Activated CD4-positive, alpha-beta T cell treated with anti-CD3 and anti-CD28 coated beads, Interleukin-2, amount 50 U/mL, for 1 hour (primary cell): ENCODE results near the gene MYO9B.
"Not testable (repeated sequence)": the region's sequence is repeated elsewhere in the genome, so short reads cannot be mapped to it uniquely, and the experiment has no call there.

Source experiments
- DNase-seq: peaks from one replicate; pipeline ENCODE4 v3.0.0-alpha.2; 2020

The MYO9B gene

GRCh38 chr19:17094694-17095093 lies 19.1 kb downstream of the MYO9B start:
- DNase-seq = not testable (repeated sequence)

- DNase-seq = no peak
Observed at GRCh38 chr19:17095141-17095919, 19.8 kb downstream of the MYO9B start.

- no peak for DNase-seq
Observed at GRCh38 chr19:17097593-17098126, 22.1 kb downstream of the MYO9B start.

- no peak for DNase-seq
Observed at GRCh38 chr19:17098326-17098725, 22.7 kb downstream of the MYO9B start.

- DNase-seq = no peak
Observed at GRCh38 chr19:17101686-17102628, 26.4 kb downstream of the MYO9B start.

GRCh38 chr19:17103177-17103576 lies 27.6 kb downstream of the MYO9B start:
- no peak for DNase-seq

GRCh38 chr19:17104679-17105078 lies 29.1 kb downstream of the MYO9B start:
- no peak for DNase-seq

GRCh38 chr19:17105556-17105955 lies 30.0 kb downstream of the MYO9B start:
- DNase-seq = no peak

GRCh38 chr19:17106964-17107363 lies 31.4 kb downstream of the MYO9B start:
- not testable (repeated sequence) for DNase-seq

- no peak for DNase-seq
Observed at GRCh38 chr19:17107546-17108452, 32.2 kb downstream of the MYO9B start.

- DNase-seq = no peak
Observed at GRCh38 chr19:17108453-17108784, 32.8 kb downstream of the MYO9B start.

- DNase-seq = no peak
Observed at GRCh38 chr19:17109300-17109699, 33.7 kb downstream of the MYO9B start.

- DNase-seq = no peak
Observed at GRCh38 chr19:17109962-17110598, 34.5 kb downstream of the MYO9B start.

GRCh38 chr19:17110599-17110966 lies 35.0 kb downstream of the MYO9B start:
- no peak for DNase-seq

GRCh38 chr19:17111766-17112165 lies 36.2 kb downstream of the MYO9B start:
- DNase-seq = no peak

GRCh38 chr19:17112271-17112670 lies 36.7 kb downstream of the MYO9B start:
- DNase-seq = no peak

GRCh38 chr19:17112700-17113099 lies 37.1 kb downstream of the MYO9B start:
- DNase-seq = no peak

- DNase-seq = no peak
Observed at GRCh38 chr19:17113127-17113785, 37.7 kb downstream of the MYO9B start.

GRCh38 chr19:17114414-17114831 lies 38.8 kb downstream of the MYO9B start:
- DNase-seq = no peak

GRCh38 chr19:17116996-17117702 lies 41.6 kb downstream of the MYO9B start:
- DNase-seq = no peak

GRCh38 chr19:17118957-17119356 lies 43.4 kb downstream of the MYO9B start:
- DNase-seq = no peak
